Heart left ventricle (tissue), 16 donors: ENCODE measurements around the gene PRR9. TPM values are rescaled to one million over a fixed set of nuclear protein-coding genes. Genes with fewer than 3 reads are reported as not detected.
"Not testable (repeated sequence)": the region's sequence is repeated elsewhere in the genome, so short reads cannot be mapped to it uniquely, and the experiment has no call there.

Source experiments
- ATAC-seq, 4 donors: fragments of 200-7000 bp; cut with Tn5 transposase; one replicate each; pipeline ENCODE4 v1.9.1; 2020 to 2022; ENCODE audit warnings: moderate library complexity in 4 of 4, mild to moderate bottlenecking in 3 of 4, moderate number of reproducible peaks in 1 of 4
- DNase-seq, 5 donors: peaks; one replicate each; pipeline ENCODE4 v3.0.0-alpha.2; 2020
- H3K27ac ChIP-seq, 12 donors: fragments of 200-600 bp; sonication (generic) in 4 of 12; one replicate each; pipeline versions ENCODE4 v1.5.0 to v1.8.0; 2016 to 2022; ENCODE audit warnings: mild to moderate bottlenecking in 2 of 12
- H3K27me3 ChIP-seq, 9 donors: fragments of 200-600 bp; sonication (generic) in 2 of 9; one replicate each; pipeline versions ENCODE4 v1.5.1 to v1.8.0; 2016 to 2022; ENCODE audit warnings: mild to moderate bottlenecking in 3 of 9
- H3K36me3 ChIP-seq, 9 donors: fragments of 200-600 bp; sonication (generic) in 2 of 9; one replicate each; pipeline versions ENCODE4 v1.5.0 to v1.8.0; 2018 to 2022; ENCODE audit warnings: mild to moderate bottlenecking in 2 of 9
- H3K4me1 ChIP-seq, 12 donors: fragments of 200-600 bp; sonication (generic) in 4 of 12; one replicate each; pipeline versions ENCODE4 v1.5.0 to v1.8.0; 2016 to 2022; ENCODE audit warnings: mild to moderate bottlenecking in 3 of 12
- H3K4me3 ChIP-seq, 12 donors: fragments of 200-600 bp; sonication (generic) in 4 of 12; one replicate each; pipeline versions ENCODE4 v1.5.0 to v1.8.0; 2017 to 2022; ENCODE audit warnings: mild to moderate bottlenecking in 9 of 12, moderate library complexity in 4 of 12
- H3K9me3 ChIP-seq, 12 donors: fragments of 200-600 bp; sonication (generic) in 4 of 12; one replicate each; pipeline versions ENCODE4 v1.5.0 to v1.8.0; 2016 to 2022; ENCODE audit warnings: mild to moderate bottlenecking in 1 of 12
- POLR2A ChIP-seq, 2 donors: fragments of 450-650 bp; IDR thresholded peaks; one replicate each; pipeline ENCODE4 v1.6.1; 2017; ENCODE audit warnings: antibody characterized with exemption in 2 of 2, mild to moderate bottlenecking in 2 of 2, moderate library complexity in 2 of 2
- WGBS, 4 donors: extraction: QIAGEN DNeasy Blood & Tissue Kit in 2 of 4; methylation state at CpG; one replicate each; pipeline versions ENCODE4 v1.1.5 to v1.1.7; 2013 to 2018; 5-methylcytosine and 5-hydroxymethylcytosine counted together
- intact Hi-C, 10 donors: fragments of 100-400 bp; cut with DNase I; formaldehyde crosslinking; loops; one replicate each; pipeline versions ENCODE4 v1.11.1 to v1.14.2; 2022
- polyA plus RNA-seq, 2 donors: library from polyadenylated mRNA; stranded (reverse); fragments of 200-250 nt; gene quantifications; one replicate each; pipeline ENCODE4 v1.2.3, GENCODE V29; 2013
- total RNA-seq, 9 donors: library from RNA; depleted of rRNA in 2 of 9; stranded (reverse); fragments of >200 nt in 2 of 9; fragmentation: NEBNext Ultra II Directional in 3 of 9; extraction: Animal tissue kit (Norgen Biotek cat#: 25700) in 3 of 9; gene quantifications; one replicate each; pipeline versions ENCODE4 v1.1.0 to v1.2.4, GENCODE V29; 2016 to 2023
- TF ChIP-seq, protein P1 (sequence below), 12 donors: fragments of 200-600 bp; sonication (generic) in 4 of 12; IDR thresholded peaks; one replicate each; pipeline versions ENCODE4 v1.5.0 to v1.8.0; 2018 to 2022; ENCODE audit warnings: antibody characterized with exemption in 12 of 12, mild to moderate bottlenecking in 5 of 12
- donor health status: ischemic (EF 13 %, LVEDD 7.1; RV severe dilation, severe dysfunction).
- donor health status: healthy with polysubstance abuse.
- donor health status: DM: no; HTN: yes; CAD: no.
- donor health status: DM: no; HTN: no; CAD: no.
- donor health status: ischemic (EF 25% LVEDD 6.9; RV normal size, moderate dysfunction).
- donor health status: ischemic (EF 25% LVEDD 5.7; RV mildly dilated, moderate dysfunction).
- donor health status: healthy.
- donor health status: DM: yes; HTN: yes; CAD: no.
- donor health status: ischemic (EF 35%, LVEDD 5.7; RV mildly dilated, moderate dysfunction).
- donor health status: nonischemic (EF 11% LVEDD 7.7; RV severe dilation, severe dysfunction).
- donor health status: DM: yes; HTN: yes; CAD: no.
- donor health status: PGD.
- donor health status: ischemic (EF 29% LVEDD 5.4; RV normal size, mild dysfunction).
- donor health status: nonischemic (EF 23%, LVEDD 6.1; RV moderate dilation, normal function).

PRR9 gene
- total and polyA plus RNA-seq, 11 donors: 1.1 TPM; not detected in 10

DNA sequence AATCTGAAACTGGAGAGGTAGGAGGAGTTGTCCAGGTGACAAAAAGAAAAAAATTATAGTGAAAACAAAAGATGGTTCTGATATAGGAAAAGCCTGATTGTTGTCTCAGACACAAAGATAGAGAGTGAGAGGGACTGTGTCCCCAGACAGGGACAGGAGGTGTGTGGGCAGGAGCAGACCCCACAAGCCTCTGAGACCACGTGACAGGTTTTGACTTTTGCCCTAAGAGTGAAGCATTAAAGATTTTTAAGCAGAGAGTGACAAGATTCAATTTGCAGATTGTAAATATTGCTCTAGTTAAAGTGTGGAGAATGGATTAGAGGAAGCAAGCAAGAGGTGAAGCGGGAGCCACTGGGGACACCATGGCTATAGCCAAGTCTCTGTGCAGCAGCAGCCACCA is 10.4 kb downstream of the PRR9 start:
- ATAC-seq (no peak), DNase-seq (no peak)
- intact Hi-C loops: loop anchor here in 3 of 10 donors (10.0 kb wide), 2 partner anchors 353 to 573 kb away; partner anchors contain the start of gene SMCP (in 1 of the 3)
- Histone ChIP-seq H3K36me3 (no peaks in the 10 kb centered on the region), H3K9me3 (no peaks in the 10 kb centered on the region), H3K27me3 (peaks cover 0 to 13% (median 6%) of the 10 kb centered on the region in 9 donors), H3K4me3 (no peak overlapping the region), H3K4me1 (peaks cover 0 to 24% (median 0%) of the 10 kb centered on the region in 12 donors), H3K27ac (no peak overlapping the region)
- TF ChIP-seq, protein P1, sequence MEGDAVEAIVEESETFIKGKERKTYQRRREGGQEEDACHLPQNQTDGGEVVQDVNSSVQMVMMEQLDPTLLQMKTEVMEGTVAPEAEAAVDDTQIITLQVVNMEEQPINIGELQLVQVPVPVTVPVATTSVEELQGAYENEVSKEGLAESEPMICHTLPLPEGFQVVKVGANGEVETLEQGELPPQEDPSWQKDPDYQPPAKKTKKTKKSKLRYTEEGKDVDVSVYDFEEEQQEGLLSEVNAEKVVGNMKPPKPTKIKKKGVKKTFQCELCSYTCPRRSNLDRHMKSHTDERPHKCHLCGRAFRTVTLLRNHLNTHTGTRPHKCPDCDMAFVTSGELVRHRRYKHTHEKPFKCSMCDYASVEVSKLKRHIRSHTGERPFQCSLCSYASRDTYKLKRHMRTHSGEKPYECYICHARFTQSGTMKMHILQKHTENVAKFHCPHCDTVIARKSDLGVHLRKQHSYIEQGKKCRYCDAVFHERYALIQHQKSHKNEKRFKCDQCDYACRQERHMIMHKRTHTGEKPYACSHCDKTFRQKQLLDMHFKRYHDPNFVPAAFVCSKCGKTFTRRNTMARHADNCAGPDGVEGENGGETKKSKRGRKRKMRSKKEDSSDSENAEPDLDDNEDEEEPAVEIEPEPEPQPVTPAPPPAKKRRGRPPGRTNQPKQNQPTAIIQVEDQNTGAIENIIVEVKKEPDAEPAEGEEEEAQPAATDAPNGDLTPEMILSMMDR (IDR thresholded peaks at IDR 0.05): no peak
- no peak for TF ChIP-seq POLR2A (IDR thresholded peaks at IDR 0.05)
- WGBS, 4 donors: 66 to 74% (median 71%) methylated on average over 2 of the region's 2 CpGs

DNA sequence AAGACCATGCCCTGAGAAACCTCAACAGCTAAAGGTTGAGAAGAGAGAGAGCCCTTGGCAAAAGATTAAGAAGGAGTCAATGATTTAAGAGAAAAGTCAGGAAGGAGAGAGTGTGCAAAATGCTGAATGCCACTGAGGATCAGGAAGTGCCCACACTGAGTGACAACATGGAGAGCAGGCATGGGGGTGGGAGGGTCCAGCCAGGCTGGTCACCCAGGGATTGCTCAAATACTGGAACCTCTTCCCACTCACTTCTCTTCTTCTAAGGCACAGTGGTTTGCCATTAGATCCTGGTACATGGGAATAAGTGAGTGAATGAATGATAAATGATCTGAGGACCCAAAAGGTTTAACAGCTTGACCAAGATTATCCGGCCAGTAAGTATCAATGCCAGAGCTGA is 11.1 kb downstream of the PRR9 start:
- DNase-seq: no peak
- no peak for TF ChIP-seq POLR2A (IDR thresholded peaks at IDR 0.05)
- TF ChIP-seq, protein P1 (IDR thresholded peaks at IDR 0.05): no peak
- no peak for ATAC-seq
- peaks cover 0 to 25% (median 0%) of the 10 kb centered on the region in 12 donors for H3K4me1 ChIP-seq
- intact Hi-C loops: loop anchor here in 3 of 10 donors (10.0 kb wide), 2 partner anchors 354 to 574 kb away; partner anchors contain the start of gene SMCP (in 1 of the 3)
- WGBS, 4 donors: 88 to 96% (median 92%) methylated on average over 1 of the region's 1 CpG
- H3K27ac ChIP-seq: no peak overlapping the region
- peaks cover 0 to 13% (median 6%) of the 10 kb centered on the region in 9 donors for H3K27me3 ChIP-seq
- no peaks in the 10 kb centered on the region for H3K9me3 ChIP-seq
- no peaks in the 10 kb centered on the region for H3K36me3 ChIP-seq
- no peak overlapping the region for H3K4me3 ChIP-seq

DNA sequence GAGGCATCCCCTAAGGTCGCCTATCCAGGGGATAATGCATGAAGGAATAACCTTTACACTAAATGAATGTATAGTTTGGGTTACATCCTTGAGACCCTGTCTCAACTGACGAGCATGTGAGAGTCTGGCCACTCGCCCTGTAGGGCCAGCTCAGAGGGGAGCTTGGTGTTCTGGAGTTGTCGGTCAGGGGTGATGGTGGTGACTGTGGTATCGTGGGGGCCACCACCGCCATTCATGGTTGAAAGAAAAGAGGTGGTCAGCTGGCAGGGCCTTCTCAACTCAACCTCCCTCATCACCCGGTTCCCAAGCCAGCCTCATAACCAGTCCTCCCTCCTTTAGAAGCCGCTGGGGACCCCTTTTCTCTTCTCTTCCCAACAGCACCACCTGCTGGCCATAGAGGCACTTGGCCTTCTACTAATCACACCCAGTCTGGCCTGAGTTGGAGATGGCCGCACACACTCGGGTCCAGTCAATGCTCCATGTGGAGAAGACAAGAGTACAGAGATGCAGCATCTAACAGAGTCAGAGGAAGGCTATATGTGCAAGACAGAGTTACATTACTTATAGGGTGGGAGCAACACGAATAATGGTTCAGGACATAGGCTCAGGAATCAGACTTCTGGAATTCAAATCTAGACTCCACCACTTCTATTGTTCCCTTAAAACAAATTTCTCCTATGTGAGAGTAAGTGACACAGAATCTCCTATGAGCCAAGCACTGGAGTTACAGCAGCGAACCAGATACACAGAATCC is 11.9 kb downstream of the PRR9 start:
- intact Hi-C loops: loop anchor here in 3 of 10 donors (10.0 kb wide), 2 partner anchors 354 to 574 kb away; partner anchors contain the start of gene SMCP (in 1 of the 3)
- Histone ChIP-seq H3K27me3 (peaks cover 0 to 13% (median 6%) of the 10 kb centered on the region in 9 donors), H3K4me1 (peaks cover 0 to 30% (median 0%) of the 10 kb centered on the region in 12 donors)
- TF ChIP-seq, protein P1 (IDR thresholded peaks at IDR 0.05): peak in 11 of 12 donors; percentile 9 to 51 (median 27)
- not testable (repeated sequence) for H3K4me3 ChIP-seq, H3K9me3 ChIP-seq, DNase-seq, H3K36me3 ChIP-seq, H3K27ac ChIP-seq
- ATAC-seq: peak in 1 of 4 donors; percentile 49
- 35 to 51% (median 46%) methylated on average over 11 to 12 of the region's 12 CpGs for WGBS, 4 donors

DNA sequence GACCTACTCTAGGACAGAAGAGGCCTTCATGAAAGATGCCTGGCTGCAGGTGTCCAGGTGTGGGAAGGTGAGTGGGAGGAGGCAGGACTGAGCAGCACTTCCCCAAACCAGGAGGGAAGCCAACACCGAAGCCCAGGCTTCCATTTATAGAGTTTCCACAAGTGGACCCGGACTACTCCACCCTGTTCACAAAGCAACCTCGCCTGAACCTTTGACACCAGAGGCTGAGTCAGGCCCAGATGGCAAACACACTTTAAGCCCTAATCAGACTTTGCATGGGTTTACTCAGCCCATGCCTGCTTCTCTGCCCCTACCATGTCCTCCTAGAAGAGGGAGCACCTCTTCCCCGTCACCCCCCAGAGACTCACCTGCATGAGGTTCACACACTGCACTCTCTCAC is 14.0 kb downstream of the PRR9 start:
- H3K27me3 ChIP-seq: peaks cover 0 to 13% (median 0%) of the 10 kb centered on the region in 9 donors
- H3K36me3 ChIP-seq: no peaks in the 10 kb centered on the region
- peak in 1 of 4 donors; percentile 43 for ATAC-seq
- no peaks in the 10 kb centered on the region for H3K9me3 ChIP-seq
- peaks cover 0 to 30% (median 0%) of the 10 kb centered on the region in 12 donors for H3K4me1 ChIP-seq
- no peak overlapping the region for H3K4me3 ChIP-seq
- DNase-seq: no peak
- WGBS, 4 donors: 73 to 80% (median 79%) methylated on average over 2 to 4 of the region's 4 CpGs
- intact Hi-C loops: no loop called here
- H3K27ac ChIP-seq: no peak overlapping the region
- TF ChIP-seq, protein P1 (IDR thresholded peaks at IDR 0.05): no peak
- TF ChIP-seq POLR2A (IDR thresholded peaks at IDR 0.05): no peak
